ENCODE data around the gene GALNT17. TPM values are rescaled to one million over a fixed set of nuclear protein-coding genes. Genes with fewer than 3 reads are reported as not detected.
"Not testable (repeated sequence)": the region's sequence is repeated elsewhere in the genome, so short reads cannot be mapped to it uniquely, and the experiment has no call there.

GALNT17 gene
- total RNA-seq, 1 experiment from 2014 or later = not detected

GRCh38 chr7:71737931-71738540 lies 606.1 kb downstream of the GALNT17 start:
- DNase-seq (ENCODE audit: low read depth) = not testable (repeated sequence)

- no peak for DNase-seq (ENCODE audit: low read depth)
These were observed 607.7 kb downstream of the GALNT17 start for GRCh38 chr7:71739520-71740173.

- DNase-seq (ENCODE audit: low read depth) = no peak
These were observed 608.2 kb downstream of the GALNT17 start for GRCh38 chr7:71740174-71740560.

DNA sequence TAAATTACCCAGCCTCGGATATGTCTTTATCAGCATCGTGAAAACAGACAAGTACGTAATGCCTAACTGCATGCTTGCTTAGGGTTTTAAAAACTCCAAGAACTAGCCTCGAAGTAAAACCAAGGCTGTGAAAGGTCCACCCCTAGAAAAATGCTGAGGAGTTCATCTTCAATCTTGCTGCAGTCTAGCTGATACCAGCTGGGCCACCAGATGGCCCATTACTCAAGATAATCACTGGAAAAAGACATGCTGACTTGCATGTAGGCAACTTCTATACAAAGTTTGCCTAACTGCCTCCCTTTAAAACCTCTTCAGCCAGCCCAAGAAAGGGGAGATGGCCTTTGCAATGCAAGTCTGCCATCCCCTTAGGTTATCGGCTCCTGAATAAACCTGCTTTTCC lies 614.1 kb downstream of the GALNT17 start:
- DNase-seq (ENCODE audit: low read depth) = no peak

- no peak for DNase-seq (ENCODE audit: low read depth)
These were observed 618.3 kb downstream of the GALNT17 start for GRCh38 chr7:71750290-71750689.

DNA sequence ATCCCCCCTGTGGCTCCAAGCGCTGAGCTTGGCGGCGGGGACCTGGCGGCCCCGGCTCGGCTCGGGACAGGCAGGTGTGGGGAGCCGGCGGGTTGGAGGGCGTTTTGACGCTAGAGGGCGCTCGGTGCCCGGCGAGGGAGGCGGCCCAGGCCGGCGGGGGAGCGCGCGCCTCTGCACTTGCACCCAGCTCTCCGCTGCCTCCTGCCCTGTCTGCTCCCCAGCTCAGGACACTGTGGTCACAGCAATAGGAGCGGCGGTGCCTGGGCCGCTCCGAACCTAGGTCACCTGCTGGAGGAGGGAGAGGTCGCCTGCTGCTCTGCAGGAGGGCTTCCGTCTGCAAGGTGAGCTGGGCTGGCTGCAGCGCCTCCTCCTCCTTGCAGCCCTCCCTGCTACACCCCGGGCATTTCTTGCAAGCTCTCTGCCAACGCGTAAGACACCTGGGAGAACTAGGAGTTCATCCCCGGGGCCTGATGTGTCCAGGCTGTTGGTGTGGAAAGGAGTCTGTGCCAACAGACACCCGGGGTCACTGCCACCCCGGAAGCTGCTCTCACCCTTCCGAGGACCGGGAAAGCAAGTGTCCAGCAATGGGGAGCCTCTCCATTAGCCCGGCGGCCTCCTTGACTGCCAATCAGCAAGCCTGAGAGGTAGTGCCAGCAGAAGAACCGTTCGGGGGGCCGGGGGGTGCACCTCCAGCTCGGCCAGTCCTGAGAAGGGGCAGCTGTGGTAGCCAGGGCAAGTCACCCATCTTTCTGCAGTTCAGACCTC lies 620.4 kb downstream of the GALNT17 start:
- DNase-seq (ENCODE audit: low read depth) = peak; percentile 64

DNA sequence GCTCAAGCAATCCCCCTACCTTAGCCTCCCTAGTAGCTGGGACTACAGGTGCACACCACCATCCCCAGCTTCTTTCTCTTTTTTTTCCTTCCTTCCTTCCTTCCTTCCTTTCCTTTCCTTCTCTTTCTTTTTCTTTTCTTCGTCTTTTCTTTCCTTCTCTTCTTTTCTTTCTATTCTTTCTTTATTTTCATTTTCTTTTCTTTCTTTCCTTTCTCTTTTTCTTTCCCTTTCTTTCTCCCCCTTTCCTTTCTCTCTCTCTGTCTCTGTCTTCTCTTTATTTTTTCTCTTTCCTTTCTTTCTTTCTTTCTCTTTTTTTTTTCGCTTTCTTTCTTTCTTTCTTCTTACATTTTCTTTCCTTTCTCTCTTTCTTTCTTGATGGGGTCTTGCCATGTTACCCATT lies 621.3 kb downstream of the GALNT17 start:
- DNase-seq (ENCODE audit: low read depth) = no peak

DNA sequence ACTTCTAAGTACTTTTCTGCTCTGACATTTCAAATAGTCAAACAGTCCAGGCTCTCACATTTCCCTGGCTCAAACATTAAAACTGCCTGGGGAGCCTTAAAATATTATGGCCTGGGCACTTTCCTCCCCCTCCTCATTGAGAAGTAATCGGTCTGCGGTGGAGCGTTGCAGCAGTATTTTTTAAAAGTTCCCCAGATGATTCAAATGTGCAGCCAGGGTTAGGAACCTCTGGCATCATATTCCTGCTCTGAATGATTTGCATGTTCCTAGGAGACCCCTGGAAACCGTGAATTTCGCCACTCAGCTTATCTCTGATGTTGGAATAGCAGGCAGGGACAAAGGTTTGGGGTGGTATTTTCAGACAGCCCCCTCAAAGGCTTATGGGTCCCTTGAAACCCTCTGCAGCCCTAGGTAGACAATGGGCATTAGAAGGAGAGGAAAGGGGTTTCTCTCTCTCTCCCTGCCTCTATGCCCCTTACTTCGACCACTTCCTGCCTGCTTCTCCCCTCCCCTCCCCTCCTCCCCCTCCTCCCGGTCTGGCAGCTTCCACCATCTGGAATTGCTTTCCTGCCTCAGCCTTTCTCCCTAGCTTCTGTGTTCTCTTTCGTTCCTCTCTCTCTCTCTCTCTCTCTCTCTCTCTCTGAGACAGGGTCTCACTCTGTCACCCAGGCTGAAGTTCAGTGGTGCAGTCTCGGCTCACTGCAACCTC lies 622.2 kb downstream of the GALNT17 start:
- no peak for DNase-seq (ENCODE audit: low read depth)

- DNase-seq (ENCODE audit: low read depth) = no peak
These were observed 622.9 kb downstream of the GALNT17 start for GRCh38 chr7:71754828-71755227.

- no peak for DNase-seq (ENCODE audit: low read depth)
These were observed 629.4 kb downstream of the GALNT17 start for GRCh38 chr7:71761336-71761735.

All from Daoy (cell line).